HepG2 (cell line): ENCODE results near the gene SMARCD1. TPM values are rescaled to one million over a fixed set of nuclear protein-coding genes. Genes with fewer than 3 reads are reported as not detected.

Source experiments
- ATAC-seq: fragments of 200-7000 bp; cut with Tn5 transposase; 3 replicates; pipeline ENCODE4 v1.9.1; 2020; ENCODE audit warnings: mild to moderate bottlenecking, moderate library complexity
- BruUV-seq: library from RNA; stranded (reverse); fragments of 400-500 nt; replicated peaks from 2 replicates; lab custom pipeline; 2021; lab: Mats Ljungman, UMichigan
- CTCF ChIA-PET: fragments of 300-600 bp; formaldehyde crosslinking; extraction: SDS; loops from one replicate; lab custom pipeline; 2021; ENCODE audit warnings: low total read pairs, inconsistent platforms, low intra/inter-chr PET ratio; lab: Yijun Ruan, JAX
- POLR2A ChIA-PET: fragments of 350-600 bp; sonication (Branson Sonifier 250); formaldehyde crosslinking; loops from one replicate; lab custom pipeline; 2020; ENCODE audit warnings: antibody characterized with exemption, inconsistent platforms; lab: Yijun Ruan, JAX
- DNase-seq: peaks from one replicate; pipeline ENCODE4 v3.0.0-alpha.2; 2015; ENCODE audit warnings: low spot score
- FAIRE-seq: peaks from 3 replicates; lab custom pipeline; 2011; peaks lifted over from hg19 to GRCh38; lab: Jason Lieb, UNC
- H2AFZ ChIP-seq: one replicate; pipeline ENCODE4 v1.6.1; 2011; ENCODE audit warnings: low read length, inconsistent platforms
- H3K27ac ChIP-seq: fragments of 300-600 bp; 3 replicates; pipeline ENCODE4 v1.8.0; 2011; ENCODE audit warnings: mixed run types, mild to moderate bottlenecking, mixed read lengths, low read length, inconsistent platforms; ENCODE audit not compliant: insufficient read depth; ENCODE audit errors: extremely low read length
- H3K27me3 ChIP-seq, 2 experiments: fragments of 200-600 bp in 1 of 2; 2 replicates in 1 of 2; 3 replicates in 1 of 2; pipeline versions ENCODE4 v1.6.0 to v1.8.0; 2011; ENCODE audit warnings: low read length in 2 of 2, mild to moderate bottlenecking in 2 of 2, moderate library complexity in 2 of 2, inconsistent platforms in 1 of 2; ENCODE audit not compliant: insufficient read depth in 2 of 2, control insufficient read depth in 1 of 2
- H3K36me3 ChIP-seq, 2 experiments: fragments of 200-600 bp in 1 of 2; replicated peaks in 1 of 2; 2 replicates in 1 of 2; 3 replicates in 1 of 2; pipeline versions ENCODE4 v1.5.1 to v1.8.0; 2011; ENCODE audit warnings: low read length in 2 of 2, inconsistent platforms in 1 of 2; ENCODE audit not compliant: insufficient read depth in 2 of 2, control insufficient read depth in 1 of 2
- H3K4me1 ChIP-seq: 2 replicates; pipeline ENCODE4 v1.5.1; 2012; ENCODE audit warnings: low read length, inconsistent platforms; ENCODE audit not compliant: insufficient read depth
- H3K4me2 ChIP-seq: 2 replicates; pipeline ENCODE4 v1.6.0; 2011; ENCODE audit warnings: low read depth, low read length, inconsistent platforms
- H3K4me3 ChIP-seq, 3 experiments: fragments of 200-600 bp in 1 of 3; sonication (generic), shearing (Covaris generic) in 1 of 3; replicated peaks in 1 of 3; 2 replicates each; pipeline ENCODE4 v1.5.1; 2011 to 2016; ENCODE audit warnings: low read length in 3 of 3, inconsistent platforms in 2 of 3, low read depth in 2 of 3, mild to moderate bottlenecking in 2 of 3, control low read depth in 1 of 3, mixed read lengths in 1 of 3; ENCODE audit not compliant: insufficient read depth in 1 of 3
- H3K79me2 ChIP-seq: one replicate; pipeline ENCODE4 v1.6.1; 2011; ENCODE audit warnings: low read length, inconsistent platforms; ENCODE audit not compliant: insufficient read depth
- H3K9ac ChIP-seq: 2 replicates; pipeline ENCODE4 v1.6.0; 2011; ENCODE audit warnings: mild to moderate bottlenecking, low read depth, low read length, inconsistent platforms; ENCODE audit not compliant: insufficient read depth
- H3K9me3 ChIP-seq: 2 replicates; pipeline ENCODE4 v1.5.1; 2012; ENCODE audit warnings: mild to moderate bottlenecking, low read length
- H4K20me1 ChIP-seq: 2 replicates; pipeline ENCODE4 v1.6.0; 2011; ENCODE audit warnings: inconsistent platforms, mild to moderate bottlenecking, low read length, moderate library complexity; ENCODE audit not compliant: insufficient read depth
- NFE2 ChIP-seq: sonication (generic); formaldehyde crosslinking; IDR thresholded peaks from 2 replicates; pipeline ENCODE4 v1.4.0; 2020; ENCODE audit warnings: missing genetic modification reagents
- TARDBP ChIP-seq: sonication (generic); formaldehyde crosslinking; IDR thresholded peaks from 2 replicates; pipeline ENCODE4 v1.8.0; 2022; ENCODE audit warnings: mild to moderate bottlenecking, missing genetic modification reagents
- ZBTB42 ChIP-seq: sonication (generic); formaldehyde crosslinking; IDR thresholded peaks from 2 replicates; pipeline ENCODE4 v1.5.0; 2020; ENCODE audit warnings: mild to moderate bottlenecking, missing genetic modification reagents
- ZBTB46 ChIP-seq: sonication (generic); formaldehyde crosslinking; IDR thresholded peaks from 2 replicates; pipeline ENCODE4 v1.4.0; 2020; ENCODE audit warnings: mild to moderate bottlenecking, missing genetic modification reagents, borderline replicate concordance
- ZFP62 ChIP-seq: sonication (generic); formaldehyde crosslinking; IDR thresholded peaks from 2 replicates; pipeline ENCODE4 v1.4.0; 2020; ENCODE audit warnings: missing genetic modification reagents
- ZNF12 ChIP-seq: sonication (generic); formaldehyde crosslinking; IDR thresholded peaks from 2 replicates; pipeline ENCODE4 v1.5.0; 2020; ENCODE audit warnings: missing genetic modification reagents
- ZNF235 ChIP-seq: sonication (generic); formaldehyde crosslinking; IDR thresholded peaks from 2 replicates; pipeline ENCODE4 v1.8.1; 2023; ENCODE audit warnings: mild to moderate bottlenecking, missing genetic modification reagents, borderline replicate concordance
- ZNF619 ChIP-seq: sonication (generic); formaldehyde crosslinking; IDR thresholded peaks from 2 replicates; pipeline ENCODE4 v1.4.0; 2020; ENCODE audit warnings: mild to moderate bottlenecking, missing genetic modification reagents
- ZNF703 ChIP-seq: sonication (generic); formaldehyde crosslinking; IDR thresholded peaks from 2 replicates; pipeline ENCODE4 v1.5.1; 2020; ENCODE audit warnings: missing genetic modification reagents, mild to moderate bottlenecking, moderate library complexity, borderline replicate concordance
- ZNF83 ChIP-seq: sonication (generic); formaldehyde crosslinking; IDR thresholded peaks from 2 replicates; pipeline ENCODE4 v1.4.0; 2020; ENCODE audit warnings: missing genetic modification reagents, mild to moderate bottlenecking, borderline replicate concordance
- WGBS: methylation state at CpG from one replicate; pipeline ENCODE4 v1.1.6; 2017; ENCODE audit warnings: low lambda C conversion rate; 5-methylcytosine and 5-hydroxymethylcytosine counted together
- in situ Hi-C: cut with HindIII; loops from 2 replicates; pipeline ENCODE4 v1.10.0; 2017; ENCODE audit warnings: low pct_unique_long_range_greater_than_20kb; ENCODE audit not compliant: extremely low pct_ligation_motif_present
- intact Hi-C: fragments of 100-400 bp; cut with micrococcal nuclease; formaldehyde crosslinking; loops from one replicate; pipeline ENCODE4 v1.10.0; 2022; ENCODE audit not compliant: unreplicated experiment
- polyA plus RNA-seq, 8 experiments: library from polyadenylated mRNA; depleted of rRNA in 3 of 8; stranded (reverse) in 7 of 8; unstranded in 1 of 8; fragments of >200 nt; fragmentation: Illumina TruSeq in 4 of 8; extraction: Trizol in 4 of 8; gene quantifications; 2 replicates each; pipeline versions ENCODE4 v1.2.1 to v1.2.3, GENCODE V29; 2011 to 2016; ENCODE audit warnings: low read depth in 4 of 8, missing spikeins in 1 of 8, mixed read lengths in 1 of 8; ENCODE audit not compliant: insufficient read depth in 1 of 8
- total RNA-seq, 5 experiments: library from RNA; depleted of rRNA; stranded (reverse); fragments of >200 nt; fragmentation: Illumina TruSeq; extraction: Trizol; gene quantifications; 2 replicates each; pipeline ENCODE4 v1.2.3, GENCODE V29; 2016; ENCODE audit warnings: low read depth in 1 of 5

Gene SMARCD1
- total and polyA plus RNA-seq, 2 of the 13 experiments (the other 11 are each of a cell fraction or from before 2014, with no cell fraction given) = 51.7 to 54.6 TPM

GRCh38 chr12:50041962-50042361, 43.2 kb upstream of the SMARCD1 start:
- Histone ChIP-seq H3K9me3 (no peaks in the 10 kb centered on the region), H4K20me1 (no peaks in the 10 kb centered on the region), H2AFZ (no peak overlapping the region), H3K4me2 (no peak overlapping the region), H3K36me3 (no peaks in the 10 kb centered on the region), H3K4me1 (peaks cover 10% of the 10 kb centered on the region; the same call in 1 of the 2 replicates)
- no peak for ATAC-seq
- POLR2A ChIA-PET = no interaction called here
- in situ Hi-C loops = no loop called here
- WGBS = 54% methylated on average over 5 of the region's 5 CpGs
- TF ChIP-seq ZNF703 (no peak), ZNF83 (CRISPR knock-in tag) (no peak), ZFP62 (CRISPR knock-in tag) (no peak), ZNF12 (CRISPR knock-in tag) (no peak), ZBTB42 (CRISPR knock-in tag) (no peak), ZBTB46 (CRISPR knock-in tag) (no peak), TARDBP (CRISPR knock-in tag) (no peak)
- TF ChIP-seq, all 625 proteins: peak for 0
- no peak overlapping the region for H3K27ac ChIP-seq
- CTCF ChIA-PET = no interaction called here
- H3K79me2 ChIP-seq = no peaks in the 10 kb centered on the region
- no peak overlapping the region for H3K4me3 ChIP-seq
- H3K9ac ChIP-seq = no peak overlapping the region
- no TSS peak for BruUV-seq
- DNase-seq = no peak
- FAIRE-seq = no peak
- intact Hi-C loops = no loop called here
- H3K27me3 ChIP-seq = peaks cover 5 to 28% of the 10 kb centered on the region in 2 experiments; a peak in 4 of 5 replicates

GRCh38 chr12:50042693-50043092, 42.4 kb upstream of the SMARCD1 start:
- ATAC-seq (no peak), FAIRE-seq (no peak), DNase-seq (no peak)
- peaks cover 10% of the 10 kb centered on the region; the same call in 1 of the 2 replicates for H3K4me1 ChIP-seq
- H3K9ac ChIP-seq = no peak overlapping the region
- no peaks in the 10 kb centered on the region for H3K36me3 ChIP-seq
- TF ChIP-seq NFE2 (CRISPR knock-in tag) (no peak), ZNF235 (CRISPR knock-in tag) (no peak), ZNF619 (CRISPR knock-in tag) (no peak)
- H3K79me2 ChIP-seq = no peaks in the 10 kb centered on the region
- ChIA-PET CTCF (no interaction called here), POLR2A (interaction anchor here (0.7 kb wide), 1 partner anchor 12 kb away, joined by 3 read pairs; no protein-coding TSS in a partner anchor)
- H2AFZ ChIP-seq = no peak overlapping the region
- no peak overlapping the region for H3K4me2 ChIP-seq
- H3K9me3 ChIP-seq = no peaks in the 10 kb centered on the region
- no TSS peak for BruUV-seq
- peaks cover 5 to 33% of the 10 kb centered on the region in 2 experiments; a peak in 4 of 5 replicates for H3K27me3 ChIP-seq
- no peak overlapping the region for H3K27ac ChIP-seq
- WGBS = 5% methylated on average over 6 of the region's 6 CpGs
- no peak overlapping the region for H3K4me3 ChIP-seq
- H4K20me1 ChIP-seq = no peaks in the 10 kb centered on the region
- intact Hi-C loops = no loop called here
- in situ Hi-C loops = no loop called here
